IPS DF 19.7 (cell line): ENCODE measurements around the gene SLC22A17.

ENCODE experiments used
- DNase-seq: peaks from one replicate; pipeline ENCODE4 v3.0.0-alpha.2; 2013; ENCODE audit warnings: low read depth, low spot score

SLC22A17 gene

DNA sequence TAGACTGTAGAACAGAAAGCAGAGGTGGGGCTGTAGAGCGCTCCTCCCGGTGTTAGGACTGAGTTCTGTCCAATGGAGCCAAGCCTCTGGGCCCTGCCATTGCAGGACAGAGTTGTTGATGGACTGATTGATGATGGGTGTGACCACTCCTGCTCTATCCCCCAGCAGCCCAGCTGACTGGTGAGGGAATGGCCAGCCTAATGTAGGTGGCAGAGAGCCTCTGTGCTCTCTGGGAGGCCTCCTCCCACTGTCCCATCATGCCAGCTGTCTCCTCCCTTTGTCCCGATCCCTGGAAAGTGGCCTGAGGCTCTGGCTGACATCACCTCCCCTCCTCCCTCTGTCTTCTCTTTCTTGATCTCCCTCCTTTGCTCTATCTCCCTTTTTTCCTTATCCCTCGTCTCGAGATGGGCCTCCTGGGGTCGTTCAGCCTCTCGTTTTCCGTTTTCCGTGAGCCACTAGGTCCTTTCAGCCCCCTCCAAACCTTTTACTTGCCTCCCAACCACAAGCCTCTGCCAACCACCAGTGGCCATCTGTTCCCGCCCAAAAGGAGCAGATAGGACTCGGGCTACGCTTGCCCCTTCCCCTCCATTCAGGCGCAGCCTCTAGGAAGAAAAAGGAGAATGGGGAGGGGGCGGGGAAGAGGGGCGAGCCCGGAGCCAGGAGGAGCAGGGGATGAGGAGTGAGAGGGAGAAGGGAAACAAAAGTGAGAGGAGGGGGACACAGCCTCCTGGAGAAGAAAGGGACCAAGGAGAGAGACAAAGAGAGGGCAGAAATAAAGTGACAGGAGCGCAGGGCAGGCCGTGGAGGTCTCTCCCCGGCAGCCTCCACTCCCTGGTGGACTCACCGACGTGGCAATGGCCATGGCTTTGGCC lies 11.7 kb upstream of the SLC22A17 start:
- DNase-seq, result no peak

DNA sequence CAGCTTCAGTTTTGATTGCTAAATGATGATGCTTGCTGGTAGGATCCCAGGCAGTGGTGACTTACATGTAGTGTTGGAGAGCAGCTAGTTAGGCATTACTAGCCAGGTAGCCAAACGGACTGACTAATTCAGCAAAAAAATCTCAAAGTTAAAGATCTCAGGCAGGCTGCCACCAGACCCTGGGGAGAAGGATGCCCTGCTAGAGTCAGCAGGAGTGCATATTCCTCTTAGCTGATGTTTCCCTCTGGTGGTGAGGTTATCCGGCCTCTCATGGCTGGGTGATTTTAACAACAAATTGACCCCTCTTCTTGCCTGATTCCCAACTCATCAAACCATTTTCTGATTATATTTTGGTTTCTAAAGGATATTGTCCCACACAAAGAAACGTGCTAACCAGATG lies 9.5 kb upstream of the SLC22A17 start:
- no peak for DNase-seq

DNA sequence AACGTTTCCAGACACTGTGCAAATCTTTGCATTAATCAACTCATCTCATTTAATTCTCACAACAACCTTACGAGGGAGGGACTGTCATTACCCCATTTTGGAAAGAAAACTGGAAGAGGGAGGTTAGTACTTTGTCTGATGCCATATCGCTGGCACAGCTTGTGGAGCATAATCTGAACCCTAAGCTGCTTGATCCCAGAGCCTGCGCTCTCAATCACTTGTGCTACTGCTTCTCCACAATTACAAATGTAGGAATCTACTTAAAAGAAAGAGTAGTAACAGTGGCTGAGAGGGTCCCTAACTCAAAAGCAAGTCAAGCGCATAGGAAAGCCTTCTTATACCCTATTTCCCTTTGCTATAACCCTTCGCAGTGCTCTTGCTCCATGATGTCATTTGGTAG lies 9.1 kb upstream of the SLC22A17 start:
- DNase-seq, result no peak

DNA sequence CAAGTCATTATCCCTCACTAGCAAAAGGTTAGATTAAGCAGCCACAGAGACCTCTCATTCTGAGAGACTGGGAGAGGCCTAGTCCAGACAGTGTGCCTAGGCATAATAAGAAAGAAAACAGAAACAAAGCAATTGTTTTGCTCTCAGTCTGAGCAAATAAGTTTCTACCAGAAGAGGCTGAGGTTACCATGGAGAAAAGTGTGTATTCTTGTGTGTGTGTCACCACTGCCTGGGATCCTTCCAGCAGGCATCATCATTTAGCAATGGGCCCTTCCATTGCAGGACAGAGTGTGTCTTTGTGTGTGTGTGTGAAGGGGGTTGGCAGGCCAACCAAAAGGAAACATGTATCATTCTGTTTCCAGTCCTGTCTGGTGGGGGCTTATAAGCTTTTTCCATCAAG lies 8.6 kb upstream of the SLC22A17 start:
- DNase-seq, result no peak

- no peak for DNase-seq
These were observed 7.8 kb upstream of the SLC22A17 start for GRCh38 chr14:23360496-23360895.

- DNase-seq, result no peak
These were observed 7.2 kb upstream of the SLC22A17 start for GRCh38 chr14:23359722-23360447.

DNA sequence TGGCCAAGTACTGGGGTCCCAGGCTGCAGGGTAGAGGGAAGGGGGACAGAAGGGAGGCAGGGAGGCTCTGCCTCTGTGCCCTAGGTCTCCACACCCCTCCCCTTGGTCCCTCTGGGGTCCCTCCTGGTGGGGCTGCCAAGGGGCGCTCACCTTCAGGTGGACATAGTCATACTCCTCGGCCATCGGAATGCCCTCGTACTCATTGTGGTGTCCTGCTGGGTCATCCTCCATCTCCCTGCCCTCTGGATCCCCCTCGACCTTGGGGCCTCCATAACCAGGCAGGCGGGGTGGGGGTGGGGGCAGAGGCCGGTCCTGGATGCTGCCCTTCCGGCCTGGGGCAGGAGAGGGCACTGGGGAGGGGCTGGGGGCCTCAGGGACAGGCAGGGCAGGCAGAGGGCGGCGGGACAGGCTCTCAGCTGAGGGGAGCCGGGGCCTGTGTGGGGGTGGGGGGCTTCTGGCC lies 6.5 kb upstream of the SLC22A17 start:
- no peak for DNase-seq

DNA sequence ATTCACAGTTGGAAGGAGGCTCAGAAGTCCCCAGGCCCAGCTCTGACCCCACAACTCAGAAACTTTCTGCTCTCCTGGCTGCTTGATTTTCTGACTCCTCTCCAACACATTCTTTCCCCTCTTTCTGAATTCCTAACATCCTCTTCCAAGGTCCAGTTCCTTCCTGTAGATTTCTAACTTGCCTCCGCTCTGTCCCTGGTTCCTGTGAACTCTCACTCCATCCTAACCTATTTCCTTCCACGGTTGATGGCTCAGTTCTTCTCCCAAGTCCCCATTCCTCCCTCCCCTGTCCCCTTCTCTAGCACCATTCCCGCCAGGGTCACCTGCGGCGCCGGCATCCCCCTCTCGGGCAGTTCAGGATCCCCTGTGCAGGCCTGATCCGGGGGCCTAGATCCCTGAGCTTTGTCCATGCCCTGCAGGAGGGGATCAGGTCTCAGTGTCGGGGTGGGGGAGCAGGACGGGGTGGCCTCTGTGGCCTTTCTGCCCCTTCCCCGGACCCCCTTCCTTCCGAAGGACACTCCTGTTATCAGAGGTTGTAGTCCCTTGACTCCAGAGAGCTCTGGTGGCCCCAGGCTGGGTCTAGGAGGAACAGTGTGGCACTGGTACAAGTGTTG lies 6.0 kb upstream of the SLC22A17 start:
- no peak for DNase-seq

GRCh38 chr14:23358042-23358441 lies 5.4 kb upstream of the SLC22A17 start:
- DNase-seq, result no peak

- DNase-seq, result no peak
These were observed 4.6 kb upstream of the SLC22A17 start for GRCh38 chr14:23357261-23357660.

- DNase-seq, result no peak
These were observed 4.0 kb upstream of the SLC22A17 start for GRCh38 chr14:23356662-23357061.

- no peak for DNase-seq
These were observed 3.3 kb upstream of the SLC22A17 start for GRCh38 chr14:23355871-23356435.

DNA sequence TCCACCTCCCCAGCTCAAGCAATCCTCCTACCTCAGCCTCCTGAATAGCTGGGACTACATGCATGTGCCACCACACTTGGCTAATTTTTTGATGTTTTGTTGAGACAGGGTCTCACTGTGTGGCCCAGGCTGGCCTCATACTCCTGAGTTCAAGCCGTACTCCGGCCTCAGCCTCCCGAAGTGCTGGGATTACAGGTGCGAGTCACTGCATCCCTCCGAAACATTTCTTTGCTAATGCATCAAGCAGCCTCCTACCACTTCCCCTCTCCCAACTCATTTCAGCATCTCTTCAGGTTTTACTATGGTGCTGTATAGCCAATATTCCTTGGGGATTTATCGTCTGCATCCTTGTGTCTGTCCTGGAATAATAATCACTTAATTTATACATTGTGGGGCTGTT lies 2.3 kb upstream of the SLC22A17 start:
- no peak for DNase-seq

GRCh38 chr14:23353433-23353780 lies 720 bp upstream of the SLC22A17 start:
- DNase-seq, result no peak

DNA sequence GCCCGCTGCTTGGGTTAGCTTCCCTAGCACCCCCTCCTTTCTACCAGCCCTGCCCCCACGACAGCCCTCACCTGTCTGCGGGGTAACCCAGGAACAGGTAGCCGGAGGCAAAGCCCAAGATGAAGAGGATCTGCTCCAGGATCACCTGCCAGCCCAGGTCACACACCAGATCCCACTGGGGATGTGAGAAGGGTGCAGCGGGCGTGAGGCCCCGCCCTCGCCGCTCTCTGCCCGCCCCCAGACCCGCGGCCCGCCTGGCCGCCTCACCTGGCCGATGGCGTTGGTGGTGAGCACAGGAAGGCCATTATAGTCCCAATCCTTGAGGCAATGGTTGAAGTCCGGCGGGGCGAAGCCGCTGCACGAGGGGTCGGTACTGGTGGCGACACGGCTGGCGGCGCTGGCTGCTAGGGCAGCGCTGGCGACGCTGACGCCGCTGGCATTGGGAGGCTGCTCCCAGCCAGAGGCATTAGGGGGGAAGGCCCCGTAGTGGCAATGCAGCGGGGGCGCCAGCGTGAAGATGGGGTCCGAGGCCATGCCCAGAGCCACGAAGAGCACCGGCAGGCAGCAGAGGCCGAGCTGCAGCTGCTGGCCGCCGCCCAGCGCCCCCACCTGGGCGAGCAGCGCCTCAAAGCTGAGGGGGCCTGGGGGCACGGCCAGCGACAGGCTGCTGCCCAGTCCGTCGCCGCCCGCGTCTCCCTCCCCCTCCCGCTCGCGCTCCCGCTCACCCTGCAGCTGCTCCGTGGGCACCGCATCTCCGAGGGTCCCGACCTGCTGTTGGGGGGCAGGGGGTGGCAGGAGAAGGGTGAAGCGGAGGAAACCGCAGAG lies 794 bp downstream of the SLC22A17 start:
- no peak for DNase-seq

DNA sequence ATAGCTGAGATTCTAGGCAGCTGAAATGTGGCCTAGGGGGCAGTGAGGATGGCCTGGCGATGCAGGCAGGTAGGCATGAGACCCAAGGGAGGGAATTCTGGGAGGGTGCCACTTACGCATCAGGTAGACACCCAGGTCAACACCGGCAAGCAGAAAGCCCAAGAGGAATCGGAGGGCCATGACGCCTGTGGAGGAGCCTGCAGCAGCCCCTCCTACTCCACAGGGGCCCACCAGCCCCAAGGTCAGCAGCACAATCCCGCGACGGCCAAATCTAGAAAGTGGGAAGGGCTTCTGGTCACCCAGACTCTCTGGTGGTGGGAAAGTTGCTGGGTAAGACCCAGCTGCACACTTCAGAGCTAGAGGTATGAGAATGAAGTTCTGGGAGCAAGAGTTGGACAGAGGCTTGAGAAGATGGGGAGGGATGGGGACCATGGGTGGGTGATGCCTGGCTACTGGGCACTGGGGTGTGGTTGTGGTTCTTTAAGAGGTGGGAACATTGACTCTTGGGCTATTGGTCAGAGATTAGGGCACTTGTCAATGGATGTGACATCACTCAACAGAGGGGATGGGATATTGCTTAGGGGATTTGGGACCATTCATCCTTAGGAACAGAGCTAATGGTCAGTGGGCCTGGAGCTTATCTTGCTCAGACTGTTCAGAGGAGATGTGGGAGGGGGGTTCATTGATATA lies 3.4 kb downstream of the SLC22A17 start:
- no peak for DNase-seq

GRCh38 chr14:23348297-23348655 lies 4.4 kb downstream of the SLC22A17 start:
- DNase-seq, result no peak

DNA sequence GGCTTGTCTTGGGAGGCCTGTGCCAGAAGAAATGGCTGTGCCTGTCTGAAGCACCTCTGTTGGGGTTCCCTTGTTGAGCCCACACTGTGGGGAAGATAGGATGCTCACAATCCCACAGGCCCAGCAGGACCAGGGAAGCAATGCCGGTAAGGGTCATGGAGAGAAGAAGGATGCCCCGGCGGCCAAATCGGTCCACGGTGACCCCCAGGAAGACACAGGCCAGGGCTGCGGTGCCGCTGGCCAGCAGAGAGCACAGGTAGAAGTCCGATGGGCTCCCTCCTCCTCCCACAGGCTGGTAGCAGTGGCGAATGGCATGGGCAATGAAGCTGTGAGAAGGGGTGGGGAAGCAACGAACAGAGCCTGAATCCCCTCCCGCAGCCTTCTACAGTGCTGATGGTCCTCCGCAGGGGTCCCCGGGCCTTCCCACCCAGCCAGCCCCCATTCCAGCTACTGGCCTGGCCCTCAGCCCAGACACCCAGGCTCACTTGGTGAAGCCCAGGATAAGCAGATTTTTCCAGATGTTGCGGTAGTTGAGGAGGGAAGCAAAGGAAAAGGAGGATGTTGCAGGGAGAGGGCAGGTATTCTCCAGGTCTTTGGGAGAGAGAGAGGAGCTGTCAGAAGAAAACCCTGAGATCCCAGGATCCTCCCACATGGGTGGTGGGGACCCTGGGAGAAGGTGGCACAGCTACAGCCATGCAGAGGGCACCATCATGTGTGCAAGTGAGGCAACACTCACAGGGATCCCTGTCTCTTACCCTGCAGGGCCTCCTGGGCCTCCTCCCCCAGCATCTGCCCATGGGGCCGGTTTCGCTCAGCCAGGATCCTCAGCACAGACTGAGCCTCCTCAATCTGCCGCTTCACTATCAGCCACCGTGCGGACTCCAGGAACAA lies 5.0 kb downstream of the SLC22A17 start:
- no peak for DNase-seq

- no peak for DNase-seq
These were observed 5.8 kb downstream of the SLC22A17 start for GRCh38 chr14:23346693-23347405.
